Pancreas (tissue), 10 donors: ENCODE data around the gene SPAG8. TPM values are rescaled to one million over a fixed set of nuclear protein-coding genes. Genes with fewer than 3 reads are reported as not detected.

Experiments
- ATAC-seq, 4 donors: fragments of 200-7000 bp; cut with Tn5 transposase; one replicate each; pipeline versions ENCODE4 v1.8.0 to v1.9.1; 2020; ENCODE audit warnings: mild to moderate bottlenecking in 4 of 4, moderate library complexity in 4 of 4
- DNase-seq, 6 donors: peaks; one replicate each; pipeline ENCODE4 v3.0.0-alpha.2; 2020
- FAIRE-seq: peaks from 2 replicates; lab custom pipeline; 2012; peaks lifted over from hg19 to GRCh38; lab: Jason Lieb, UNC
- H3K27ac ChIP-seq, 4 donors: fragments of 200-600 bp; sonication (generic); 1 replicate in 3 of 4; 2 replicates in 1 of 4; pipeline versions ENCODE4 v1.5.0 to v1.8.0; 2020
- H3K27me3 ChIP-seq, 4 donors: fragments of 200-600 bp; one replicate each; pipeline ENCODE4 v1.8.0; 2021
- H3K36me3 ChIP-seq, 3 donors: fragments of 200-600 bp; sonication (generic) in 1 of 3; one replicate each; pipeline versions ENCODE4 v1.5.0 to v1.8.0; 2020 to 2021
- H3K4me1 ChIP-seq, 3 donors: fragments of 200-600 bp; one replicate each; pipeline ENCODE4 v1.8.0; 2021
- H3K4me3 ChIP-seq, 4 donors: fragments of 200-600 bp; sonication (generic) in 2 of 4; one replicate each; pipeline versions ENCODE4 v1.5.0 to v1.8.0; 2020 to 2021
- H3K9me3 ChIP-seq, 4 donors: fragments of 200-600 bp; one replicate each; pipeline ENCODE4 v1.8.0; 2021
- CTCF ChIP-seq, 4 donors: fragments of 200-600 bp; sonication (generic) in 3 of 4; IDR thresholded peaks; one replicate each; pipeline versions ENCODE4 v1.5.0 to v1.8.0; 2021; ENCODE audit warnings: antibody characterized with exemption in 4 of 4
- WGBS, 2 donors: extraction: QIAGEN DNeasy Blood & Tissue Kit; methylation state at CpG; one replicate each; pipeline ENCODE4 v1.1.7; 2013; 5-methylcytosine and 5-hydroxymethylcytosine counted together
- intact Hi-C, 3 donors: fragments of 100-400 bp; cut with DNase I; formaldehyde crosslinking; loops; one replicate each; pipeline versions ENCODE4 v1.11.1 to v1.14.2; 2022
- polyA plus RNA-seq, 2 donors: library from polyadenylated mRNA; stranded (reverse); fragments of 200-250 nt; gene quantifications; one replicate each; pipeline ENCODE4 v1.2.3, GENCODE V29; 2013
- total RNA-seq, 6 donors: library from RNA; stranded (reverse); fragmentation: NEBNext Ultra II Directional in 4 of 6; extraction: Animal tissue kit (Norgen Biotek cat#: 25700) in 4 of 6; gene quantifications; one replicate each; pipeline versions ENCODE4 v1.2.1 to v1.2.4, GENCODE V29; 2021 to 2023
- donor health status: healthy with polysubstance abuse.
- donor health status: DM: no; HTN: no; CAD: no; lungs with moderate emphysema.
- donor health status: DM: no; HTN: no; CAD: no.
- donor health status: control.
- donor health status: control.
- donor health status: Bipolar disorder and iron deficiency.
- donor health status: DM: yes; HTN: yes; CAD: no.
- donor health status: DM: no; HTN: no; CAD: no.
- donor health status: DM: no; HTN: no; CAD: no.
- donor health status: DM: yes; HTN: yes; CAD: no.

SPAG8 gene
- total and polyA plus RNA-seq, 8 donors = 0.52 to 3.1 (median 1.0) TPM

GRCh38 chr9:35814106-35814840, 2.2 kb upstream of the SPAG8 start:
- no peaks in the 10 kb centered on the region for H3K36me3 ChIP-seq
- intact Hi-C loops = loop anchor here in 1 of 3 donors (10.0 kb wide), 1 partner anchor 59 kb away; the partner anchor contains the start of gene MSMP
- DNase-seq (peak; percentile 59 to 85 (median 74)), FAIRE-seq (no peak), ATAC-seq (peak; percentile 33 to 62 (median 46))
- no peak for TF ChIP-seq CTCF (IDR thresholded peaks at IDR 0.05)
- H3K27me3 ChIP-seq = no peaks in the 10 kb centered on the region
- peaks cover 0 to 20% (median 9%) of the 10 kb centered on the region in 3 donors for H3K4me1 ChIP-seq
- peak overlapping the region; percentile 92 to 100 (median 97) for H3K27ac ChIP-seq
- no peaks in the 10 kb centered on the region for H3K9me3 ChIP-seq
- peak overlapping the region; percentile 39 to 97 (median 84) for H3K4me3 ChIP-seq
- WGBS, 2 donors = 4 to 6% methylated on average over 29 of the region's 29 CpGs

- no peak for FAIRE-seq
- no peak for TF ChIP-seq CTCF (IDR thresholded peaks at IDR 0.05)
- Histone ChIP-seq H3K36me3 (no peaks in the 10 kb centered on the region), H3K9me3 (no peaks in the 10 kb centered on the region), H3K4me1 (peaks cover 0 to 20% (median 9%) of the 10 kb centered on the region in 3 donors), H3K27me3 (no peaks in the 10 kb centered on the region), H3K27ac (peak overlapping the region; percentile 92 to 100 (median 97)), H3K4me3 (peak overlapping the region in 2 of 4 donors; percentile 80 to 89)
- no peak for ATAC-seq
- 52 to 56% methylated on average over 10 of the region's 10 CpGs for WGBS, 2 donors
- intact Hi-C loops = loop anchor here in 1 of 3 donors (10.0 kb wide), 1 partner anchor 59 kb away; the partner anchor contains the start of gene MSMP
- no peak for DNase-seq
These were observed 1.5 kb upstream of the SPAG8 start for GRCh38 chr9:35813434-35814105.

- peak overlapping the region; percentile 13 to 43 (median 36) for H3K4me3 ChIP-seq
- intact Hi-C loops = loop anchor here in 1 of 3 donors (10.0 kb wide), 1 partner anchor 57 kb away; the partner anchor contains the start of gene MSMP
- FAIRE-seq (no peak), DNase-seq (peak in 5 of 6 donors; percentile 47 to 84 (median 63)), ATAC-seq (peak in 1 of 4 donors; percentile 2)
- 12 to 14% methylated on average over 12 of the region's 12 CpGs for WGBS, 2 donors
- peaks cover 0 to 3% (median 0%) of the 10 kb centered on the region in 3 donors for H3K36me3 ChIP-seq
- TF ChIP-seq CTCF (IDR thresholded peaks at IDR 0.05) = no peak
- peak overlapping the region in 3 of 4 donors; percentile 11 to 71 (median 29) for H3K27ac ChIP-seq
- peaks cover 0 to 20% (median 9%) of the 10 kb centered on the region in 3 donors for H3K4me1 ChIP-seq
- no peaks in the 10 kb centered on the region for H3K9me3 ChIP-seq
- H3K27me3 ChIP-seq = no peaks in the 10 kb centered on the region
These were observed 559 bp downstream of the SPAG8 start for GRCh38 chr9:35811381-35812024.

GRCh38 chr9:35810122-35810521, 1.9 kb downstream of the SPAG8 start:
- Histone ChIP-seq H3K4me1 (peaks cover 0 to 20% (median 9%) of the 10 kb centered on the region in 3 donors), H3K9me3 (no peaks in the 10 kb centered on the region), H3K27me3 (no peaks in the 10 kb centered on the region), H3K27ac (no peak overlapping the region), H3K4me3 (no peak overlapping the region), H3K36me3 (peaks cover 0 to 12% (median 0%) of the 10 kb centered on the region in 3 donors)
- WGBS, 2 donors = 88 to 96% methylated on average over 7 of the region's 7 CpGs
- ATAC-seq = no peak
- intact Hi-C loops = loop anchor here in 1 of 3 donors (10.0 kb wide), 1 partner anchor 55 kb away; the partner anchor contains the start of gene MSMP
- TF ChIP-seq CTCF (IDR thresholded peaks at IDR 0.05) = no peak
- FAIRE-seq = no peak
- DNase-seq = no peak
